Measurements from ENCODE around the gene CFAP119. TPM values are rescaled to one million over a fixed set of nuclear protein-coding genes. Genes with fewer than 3 reads are reported as not detected.

Gene CFAP119
- total and polyA plus RNA-seq, 2 donors from 2014 or later: 12.2 to 13.5 TPM

DNA sequence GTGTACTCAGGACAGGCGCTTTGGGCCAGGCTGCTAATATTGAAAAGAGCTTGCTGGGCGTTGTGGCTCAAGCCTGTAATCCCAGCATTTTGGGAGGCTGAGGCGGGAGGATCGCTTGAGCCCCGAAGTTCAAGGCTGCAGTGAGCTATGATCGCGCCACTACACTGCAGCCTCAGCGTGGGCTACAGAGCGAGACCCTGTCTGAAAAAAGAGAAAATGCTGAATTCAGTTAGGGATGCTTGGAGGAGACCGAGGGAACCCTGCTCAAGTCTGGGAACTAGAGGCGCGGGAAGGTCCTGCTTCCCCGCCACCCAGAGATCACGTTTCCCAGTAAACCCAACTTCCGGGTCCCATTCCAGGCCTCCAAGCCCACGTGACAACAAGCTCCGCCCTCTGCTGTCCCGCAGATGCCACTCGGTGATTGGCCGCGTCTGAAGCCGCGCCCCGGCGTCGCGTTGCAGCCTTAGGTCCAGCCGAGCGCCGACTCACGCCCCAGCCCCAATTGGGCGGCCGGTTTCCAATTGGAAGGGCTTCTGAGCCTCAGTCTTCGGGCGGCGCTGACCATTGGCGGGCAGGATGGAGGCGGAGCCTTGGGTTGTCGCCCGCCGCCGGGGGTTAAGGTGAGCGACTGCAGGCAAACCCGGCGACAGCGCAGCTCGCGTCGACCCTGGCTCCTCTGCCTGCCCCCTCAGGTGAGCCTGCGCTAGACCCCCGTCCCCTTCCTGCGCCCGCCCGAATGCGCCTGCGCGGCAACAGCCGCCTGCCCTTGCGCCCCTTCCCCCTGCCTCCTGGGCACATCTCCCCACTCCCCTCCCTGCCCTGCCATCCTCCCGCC, 13.8 kb downstream of the CFAP119 start, which contains the start of gene PHKG2:
Gene PHKG2 (plus strand): TSS at position 627 of the 835 bp plus-strand sequence. CDS start 396 bp downstream, outside the sequence.
- intact Hi-C loops (cut with DNase I): no loop called here
- Histone ChIP-seq H3K4me1 (ENCODE audit: control insufficient read depth in 2 of 3, insufficient read depth in 2 of 3, low read depth in 1 of 3, low read length in 3 of 3) (no peaks in the 10 kb centered on the region), H3K27me3 (ENCODE audit: control insufficient read depth, insufficient read depth, low read length) (no peaks in the 10 kb centered on the region), H3K4me3 (ENCODE audit: low read length in 3 of 3) (peak within 1 kb of the TSS; percentile 65 to 81 (median 80)), H3K27ac (ENCODE audit: low read depth in 2 of 2, low read length in 2 of 2) (peak within 1 kb of the TSS; percentile 52 to 69), H3K9me3 (ENCODE audit: control insufficient read depth in 2 of 3, insufficient read depth in 1 of 3, low read length in 3 of 3) (no peaks in the 10 kb centered on the region), H3K9ac (ENCODE audit: low read length in 3 of 3) (peak within 1 kb of the TSS; percentile 3 to 78 (median 76)), H3K36me3 (ENCODE audit: control insufficient read depth in 2 of 3, insufficient read depth in 3 of 3, low read length in 3 of 3) (peaks cover 0 to 8% (median 4%) of the 10 kb centered on the region in 3 donors)
- TF ChIP-seq, protein P1, sequence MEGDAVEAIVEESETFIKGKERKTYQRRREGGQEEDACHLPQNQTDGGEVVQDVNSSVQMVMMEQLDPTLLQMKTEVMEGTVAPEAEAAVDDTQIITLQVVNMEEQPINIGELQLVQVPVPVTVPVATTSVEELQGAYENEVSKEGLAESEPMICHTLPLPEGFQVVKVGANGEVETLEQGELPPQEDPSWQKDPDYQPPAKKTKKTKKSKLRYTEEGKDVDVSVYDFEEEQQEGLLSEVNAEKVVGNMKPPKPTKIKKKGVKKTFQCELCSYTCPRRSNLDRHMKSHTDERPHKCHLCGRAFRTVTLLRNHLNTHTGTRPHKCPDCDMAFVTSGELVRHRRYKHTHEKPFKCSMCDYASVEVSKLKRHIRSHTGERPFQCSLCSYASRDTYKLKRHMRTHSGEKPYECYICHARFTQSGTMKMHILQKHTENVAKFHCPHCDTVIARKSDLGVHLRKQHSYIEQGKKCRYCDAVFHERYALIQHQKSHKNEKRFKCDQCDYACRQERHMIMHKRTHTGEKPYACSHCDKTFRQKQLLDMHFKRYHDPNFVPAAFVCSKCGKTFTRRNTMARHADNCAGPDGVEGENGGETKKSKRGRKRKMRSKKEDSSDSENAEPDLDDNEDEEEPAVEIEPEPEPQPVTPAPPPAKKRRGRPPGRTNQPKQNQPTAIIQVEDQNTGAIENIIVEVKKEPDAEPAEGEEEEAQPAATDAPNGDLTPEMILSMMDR (IDR thresholded peaks at IDR 0.05; ENCODE audit: borderline replicate concordance, extremely low read depth, insufficient read depth): no peak
- FAIRE-seq: peak; percentile 98
- DNase-seq: peak; percentile 99 to 100 (median 100)

DNA sequence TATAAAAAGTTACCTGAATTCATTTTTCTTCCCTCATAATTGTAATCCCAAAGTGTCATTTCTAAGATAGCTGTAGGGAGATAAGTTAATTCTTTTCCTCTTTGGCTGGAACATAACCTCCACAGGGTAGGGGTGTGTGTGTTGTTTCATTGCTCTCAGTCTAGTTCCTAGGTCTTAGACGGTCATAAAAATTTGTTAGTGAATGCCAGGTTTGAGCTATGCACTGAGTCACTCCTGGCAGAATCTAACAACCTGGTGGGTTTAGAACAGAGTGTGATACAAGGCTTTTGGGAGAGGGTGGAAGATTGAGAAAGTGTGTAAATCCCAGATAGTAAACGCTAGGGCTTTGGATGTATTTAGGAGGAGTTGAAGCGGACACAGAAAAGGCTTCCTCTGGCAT, 14.5 kb downstream of the CFAP119 start:
- Histone ChIP-seq H3K9me3 (ENCODE audit: control insufficient read depth in 2 of 3, insufficient read depth in 1 of 3, low read length in 3 of 3) (no peaks in the 10 kb centered on the region), H3K9ac (ENCODE audit: low read length in 3 of 3) (peak overlapping the region in 1 of 3 donors; percentile 78), H3K4me1 (ENCODE audit: control insufficient read depth in 2 of 3, insufficient read depth in 2 of 3, low read depth in 1 of 3, low read length in 3 of 3) (no peaks in the 10 kb centered on the region), H3K4me3 (ENCODE audit: low read length in 3 of 3) (peak overlapping the region in 2 of 3 donors; percentile 57 to 80), H3K27ac (ENCODE audit: low read depth in 2 of 2, low read length in 2 of 2) (peak overlapping the region in 1 of 2 donors; percentile 69), H3K27me3 (ENCODE audit: control insufficient read depth, insufficient read depth, low read length) (no peaks in the 10 kb centered on the region), H3K36me3 (ENCODE audit: control insufficient read depth in 2 of 3, insufficient read depth in 3 of 3, low read length in 3 of 3) (peaks cover 0 to 8% (median 4%) of the 10 kb centered on the region in 3 donors)
- TF ChIP-seq, protein P1 (IDR thresholded peaks at IDR 0.05; ENCODE audit: borderline replicate concordance, extremely low read depth, insufficient read depth): no peak
- FAIRE-seq (no peak), DNase-seq (no peak)
- intact Hi-C loops (cut with DNase I): no loop called here

DNA sequence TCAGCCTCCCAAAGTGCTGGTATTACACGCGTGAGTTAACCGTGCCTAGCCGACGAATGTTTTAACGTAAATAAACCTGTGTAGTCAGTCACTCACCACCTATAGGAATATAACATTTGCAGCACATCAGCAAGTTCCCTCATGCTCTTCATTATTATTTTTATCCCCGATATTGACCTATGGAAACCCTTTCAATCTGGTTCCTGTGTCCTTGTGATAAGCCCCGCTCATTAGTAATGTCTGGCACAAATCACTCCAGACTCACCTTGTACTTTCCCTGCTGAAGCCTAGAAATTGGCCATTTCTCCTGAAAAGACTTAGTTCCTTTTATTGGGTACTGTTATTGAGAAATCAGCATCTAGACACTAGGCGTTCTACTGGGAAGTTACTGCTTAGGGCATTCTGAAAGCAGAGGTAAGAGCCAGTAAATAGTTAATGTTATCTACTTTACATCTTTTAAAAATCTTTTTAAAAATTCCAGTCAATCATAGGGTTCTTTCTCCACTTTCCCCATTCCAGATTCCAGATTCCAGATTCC, 15.2 kb downstream of the CFAP119 start:
- Histone ChIP-seq H3K4me1 (ENCODE audit: control insufficient read depth in 2 of 3, insufficient read depth in 2 of 3, low read depth in 1 of 3, low read length in 3 of 3) (peaks cover 0 to 2% (median under 1%) of the 10 kb centered on the region in 3 donors), H3K4me3 (ENCODE audit: low read length in 3 of 3) (no peak overlapping the region), H3K36me3 (ENCODE audit: control insufficient read depth in 2 of 3, insufficient read depth in 3 of 3, low read length in 3 of 3) (peaks cover 0 to 8% (median 4%) of the 10 kb centered on the region in 3 donors), H3K9me3 (ENCODE audit: control insufficient read depth in 2 of 3, insufficient read depth in 1 of 3, low read length in 3 of 3) (no peaks in the 10 kb centered on the region), H3K27ac (ENCODE audit: low read depth in 2 of 2, low read length in 2 of 2) (no peak overlapping the region), H3K9ac (ENCODE audit: low read length in 3 of 3) (no peak overlapping the region), H3K27me3 (ENCODE audit: control insufficient read depth, insufficient read depth, low read length) (no peaks in the 10 kb centered on the region)
- intact Hi-C loops (cut with DNase I): no loop called here
- FAIRE-seq: no peak
- TF ChIP-seq, protein P1 (IDR thresholded peaks at IDR 0.05; ENCODE audit: borderline replicate concordance, extremely low read depth, insufficient read depth): no peak
- DNase-seq: no peak

All from kidney (tissue), 14 donors.